HG02981 (cell line): ENCODE results near the gene SLC25A30.

Experiments
- ATAC-seq: cut with Tn5 transposase; IDR thresholded peaks from one replicate; pipeline ENCODE4 v1.9.1; 2021; ENCODE audit warnings: mild to moderate bottlenecking, moderate library complexity; ENCODE audit not compliant: unreplicated experiment

Gene SLC25A30, protein sequence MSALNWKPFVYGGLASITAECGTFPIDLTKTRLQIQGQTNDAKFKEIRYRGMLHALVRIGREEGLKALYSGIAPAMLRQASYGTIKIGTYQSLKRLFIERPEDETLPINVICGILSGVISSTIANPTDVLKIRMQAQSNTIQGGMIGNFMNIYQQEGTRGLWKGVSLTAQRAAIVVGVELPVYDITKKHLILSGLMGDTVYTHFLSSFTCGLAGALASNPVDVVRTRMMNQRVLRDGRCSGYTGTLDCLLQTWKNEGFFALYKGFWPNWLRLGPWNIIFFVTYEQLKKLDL

DNA sequence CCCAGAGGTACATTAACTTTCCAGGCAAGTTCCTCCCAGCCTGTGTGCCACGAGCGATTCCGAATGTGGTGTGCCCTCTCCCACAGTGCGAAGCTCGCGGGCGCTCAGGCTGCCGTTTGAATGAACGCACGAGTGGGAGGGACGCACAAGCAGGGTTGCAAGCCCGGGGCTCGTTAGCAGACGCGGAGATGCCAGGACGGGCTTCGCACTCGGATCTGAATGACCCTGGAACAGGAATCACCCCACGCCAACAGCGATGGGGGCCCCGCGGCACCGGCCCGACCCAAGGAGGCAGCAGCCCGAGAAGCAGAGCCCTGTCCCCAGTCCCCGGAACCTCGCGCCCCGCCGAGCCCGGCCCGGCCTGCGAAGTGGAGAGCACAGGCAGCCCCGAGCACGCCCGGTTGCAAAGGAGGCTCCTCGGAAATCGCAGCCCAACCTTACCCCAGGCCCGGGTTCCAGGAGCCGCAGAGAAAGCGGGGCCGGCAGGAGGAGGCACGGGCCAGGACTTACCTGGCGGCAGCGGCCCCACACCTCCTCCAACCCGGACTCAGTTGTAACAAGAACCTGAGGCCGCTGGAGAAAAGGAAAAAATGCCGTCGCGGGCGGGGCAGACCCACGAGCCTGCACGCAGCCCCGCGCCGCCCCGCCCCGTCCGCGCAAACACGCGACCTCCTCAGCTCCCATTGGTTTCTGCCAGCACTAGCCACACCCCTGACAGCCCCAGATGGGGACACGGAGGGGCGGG is at the start of gene SLC25A30:
Gene SLC25A30 (minus strand): TSS at position 584 of the 745 bp plus-strand sequence. CDS start 6,948 bp downstream, outside the sequence.
- peak; percentile 90 for ATAC-seq

DNA sequence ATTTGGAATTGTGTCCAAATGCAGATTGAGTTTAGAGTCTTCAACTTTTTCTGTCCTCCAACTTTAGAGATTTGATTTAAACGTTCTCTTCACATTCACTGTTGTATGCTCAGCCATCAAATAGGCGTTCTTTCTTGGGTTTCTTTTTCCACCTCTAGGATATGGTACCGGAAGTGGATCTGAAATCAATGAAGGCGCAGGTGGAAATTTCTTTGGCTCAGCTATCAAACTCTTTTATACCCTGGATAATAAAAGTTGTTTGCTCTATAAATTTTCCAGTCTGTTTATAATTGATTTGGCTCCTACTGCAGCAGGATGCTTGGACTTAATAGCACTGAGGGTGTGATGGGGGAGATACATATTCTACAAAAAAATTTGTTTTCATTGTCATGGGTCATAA is 48.2 kb upstream of the SLC25A30 start:
- ATAC-seq: no peak

DNA sequence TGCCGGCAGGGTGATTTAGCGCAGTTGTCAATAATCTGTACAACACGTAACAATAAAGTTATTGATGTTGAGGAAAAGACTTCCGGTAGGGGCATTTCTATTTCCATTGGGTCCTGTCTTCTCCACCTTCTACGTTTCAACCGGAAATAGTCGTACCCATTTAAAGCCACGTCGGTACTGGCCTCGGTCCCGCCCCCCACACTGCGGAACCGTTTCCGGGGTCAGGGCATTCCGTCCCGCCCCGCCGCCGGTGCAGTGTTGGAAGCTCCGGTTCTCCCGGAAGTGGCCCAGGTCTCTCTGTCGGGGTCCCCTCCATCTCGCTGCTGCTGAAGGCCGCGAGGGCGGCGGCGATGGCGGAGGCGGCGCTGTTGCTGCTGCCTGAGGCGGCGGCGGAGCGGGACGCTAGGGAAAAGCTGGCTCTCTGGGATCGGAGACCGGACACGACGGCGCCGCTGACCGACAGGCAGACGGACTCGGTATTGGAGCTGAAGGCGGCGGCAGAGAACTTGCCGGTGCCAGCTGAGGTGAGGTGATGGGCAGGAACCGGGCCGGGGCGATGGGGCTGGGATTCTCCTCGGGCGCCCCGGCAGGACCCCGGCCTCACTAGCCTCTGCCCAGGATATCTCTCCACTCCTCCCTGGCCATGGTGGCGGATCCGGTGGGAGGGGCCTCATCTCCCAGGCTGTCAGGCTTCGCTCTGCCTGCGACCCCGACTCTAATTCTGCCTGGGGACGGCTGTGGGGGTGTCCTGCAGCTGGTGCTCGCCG is 46.7 kb upstream of the SLC25A30 start, which contains the start of gene COG3:
Gene COG3 (plus strand): TSS at position 253 of the 767 bp plus-strand sequence. CDS start 98 bp downstream, at position 351.
- ATAC-seq: peak; percentile 96

DNA sequence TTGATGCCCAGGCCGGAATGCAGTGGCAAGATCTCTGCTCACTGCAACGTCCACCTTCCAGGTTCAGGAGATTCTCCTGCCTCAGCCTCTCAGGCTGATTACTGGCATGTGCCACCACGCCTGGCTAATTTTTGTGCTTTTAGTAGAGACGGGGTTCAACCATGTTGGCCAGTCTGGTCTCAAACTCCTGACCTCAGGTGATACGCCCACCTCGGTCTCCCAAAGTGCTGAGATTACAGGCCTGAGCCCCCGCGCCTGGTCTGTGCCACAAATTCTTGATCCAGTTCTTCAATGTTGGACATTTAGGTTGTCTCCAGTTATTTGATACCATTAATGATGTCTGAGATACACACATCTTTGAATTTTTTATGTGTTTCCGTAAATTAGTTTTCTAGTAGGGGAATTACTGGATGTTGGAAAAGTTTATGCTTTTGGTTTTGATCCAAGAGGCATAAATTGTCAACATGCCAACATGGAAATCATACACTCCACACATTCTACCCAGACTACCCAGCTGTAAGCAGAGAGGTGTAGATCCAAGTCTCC is 46.0 kb upstream of the SLC25A30 start:
- ATAC-seq: no peak

DNA sequence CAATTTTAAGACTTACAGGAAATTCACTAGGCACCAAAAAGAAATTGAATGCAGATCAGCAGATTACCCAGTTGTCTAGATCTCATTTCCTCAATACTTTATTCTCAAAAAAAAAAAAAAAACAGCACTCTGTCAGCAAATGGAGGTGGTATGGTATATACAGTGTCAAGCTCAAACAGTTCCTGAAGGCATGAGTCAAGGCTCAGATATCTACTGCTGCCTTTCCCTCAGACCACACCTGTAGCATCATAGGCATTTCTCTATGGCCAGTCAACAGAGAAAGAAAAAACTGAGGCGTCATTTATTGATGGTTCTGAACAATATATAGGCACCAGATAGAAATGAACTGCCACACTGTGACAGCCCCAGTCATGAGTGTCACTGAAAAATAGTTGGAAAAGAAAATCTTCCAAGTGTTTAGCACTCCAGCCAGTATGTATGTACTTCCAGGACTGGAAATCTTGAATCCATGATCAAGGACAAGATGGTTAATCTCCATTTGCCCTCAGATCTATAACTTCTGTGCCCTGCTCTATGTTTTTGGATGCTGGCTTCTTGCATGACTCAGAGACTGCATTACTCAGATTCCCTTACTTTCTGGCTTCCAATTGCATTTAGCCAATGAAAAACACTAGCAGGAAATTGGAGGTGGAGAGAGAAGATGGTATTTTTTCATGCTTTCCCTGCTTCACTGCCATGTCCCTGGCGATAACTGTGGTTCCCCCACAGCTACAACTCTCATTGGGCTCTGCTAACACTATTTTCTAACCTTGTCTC is 38.2 kb upstream of the SLC25A30 start:
- no peak for ATAC-seq

DNA sequence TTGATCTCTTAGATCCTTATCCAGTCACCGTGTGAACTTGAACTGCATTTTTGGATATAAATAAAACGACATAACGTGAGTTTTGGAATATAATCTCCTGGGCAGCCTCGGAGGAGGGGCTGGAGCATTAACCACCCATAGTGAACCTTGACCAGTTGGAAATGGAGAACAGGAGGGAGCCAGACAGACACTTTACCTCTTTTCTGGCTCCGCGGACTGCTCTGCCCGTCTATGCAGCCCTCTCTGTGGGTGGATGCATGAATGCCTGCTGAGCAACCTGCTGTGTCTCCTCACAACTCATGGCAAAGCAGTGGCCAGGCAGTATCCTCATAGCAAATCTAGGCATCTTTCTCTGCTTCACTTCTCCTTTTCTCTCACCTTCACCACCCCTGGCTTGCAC is 36.0 kb upstream of the SLC25A30 start:
- no peak for ATAC-seq

DNA sequence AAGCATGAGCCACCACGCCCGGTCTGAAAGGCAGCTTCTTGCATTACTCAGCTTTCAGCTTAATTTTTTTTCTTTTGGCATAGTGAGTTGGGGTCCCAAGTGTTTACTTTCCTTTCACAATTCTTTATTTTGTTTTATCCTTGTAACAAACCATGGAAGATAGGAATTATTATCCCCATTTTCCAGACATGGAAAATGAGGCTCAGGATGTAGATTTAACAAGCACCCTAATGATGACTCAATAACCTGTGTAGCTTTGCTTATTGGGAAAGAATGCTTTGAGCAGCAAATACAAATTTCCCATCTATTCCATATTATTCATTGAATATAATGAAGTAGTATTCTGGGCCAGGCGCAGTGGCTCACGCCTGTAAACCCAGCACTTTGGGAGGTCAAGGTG is 33.1 kb upstream of the SLC25A30 start:
- no peak for ATAC-seq

DNA sequence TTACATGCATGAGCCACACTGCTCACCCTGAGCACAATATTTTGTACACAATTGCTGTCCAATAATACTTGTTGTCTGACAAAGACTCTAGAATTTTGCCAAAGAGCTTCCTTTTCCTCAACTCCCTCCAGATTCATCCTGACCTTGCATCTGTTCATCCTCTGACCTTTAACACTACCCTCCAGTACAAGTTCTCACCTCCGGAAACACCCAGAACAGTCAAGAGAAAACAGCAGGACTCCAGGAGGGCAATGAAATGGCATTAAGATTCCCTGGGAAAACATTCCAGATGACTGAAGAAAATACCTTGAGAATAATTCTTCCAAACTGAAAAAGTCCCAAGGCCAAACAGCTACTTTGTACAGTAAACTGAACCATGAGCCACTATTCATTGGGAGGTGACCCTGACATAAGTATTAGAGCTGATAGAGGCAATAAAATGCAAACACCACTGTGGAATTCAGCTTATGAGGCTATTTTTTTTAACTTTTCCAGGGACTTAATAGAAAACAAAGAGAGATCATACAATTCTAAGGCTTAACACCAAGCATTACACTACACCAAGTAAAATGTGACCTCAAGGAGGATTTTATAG is 30.9 kb upstream of the SLC25A30 start:
- ATAC-seq: no peak

DNA sequence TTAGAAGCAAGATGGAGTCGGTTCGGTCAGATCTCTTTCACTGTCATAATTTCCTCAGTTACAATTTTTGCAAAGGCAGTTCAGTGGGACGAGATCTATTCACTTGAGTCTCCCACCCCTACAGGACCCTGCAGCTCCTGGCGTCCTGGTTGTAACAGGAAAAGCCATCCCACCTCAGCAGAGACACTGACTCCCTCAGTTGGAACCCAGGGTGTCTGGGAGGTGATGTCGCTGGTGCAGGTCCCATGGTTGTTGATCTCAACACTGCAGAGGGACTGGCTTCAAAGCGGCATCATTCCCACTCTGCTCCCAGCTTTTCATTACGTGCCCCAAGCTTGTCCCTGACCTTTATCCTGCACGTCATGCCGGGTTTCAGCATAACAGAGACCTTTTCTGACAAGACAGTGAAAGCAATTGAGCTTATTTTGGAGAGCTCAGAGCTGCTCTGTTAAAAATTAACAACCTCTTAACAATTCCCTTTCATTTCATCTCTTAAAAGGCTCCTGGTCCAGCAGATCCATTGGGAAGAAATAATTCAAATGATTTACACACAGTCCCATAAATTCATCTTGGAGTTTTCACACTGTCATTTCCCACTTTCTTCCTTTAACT is 29.0 kb upstream of the SLC25A30 start:
- no peak for ATAC-seq

DNA sequence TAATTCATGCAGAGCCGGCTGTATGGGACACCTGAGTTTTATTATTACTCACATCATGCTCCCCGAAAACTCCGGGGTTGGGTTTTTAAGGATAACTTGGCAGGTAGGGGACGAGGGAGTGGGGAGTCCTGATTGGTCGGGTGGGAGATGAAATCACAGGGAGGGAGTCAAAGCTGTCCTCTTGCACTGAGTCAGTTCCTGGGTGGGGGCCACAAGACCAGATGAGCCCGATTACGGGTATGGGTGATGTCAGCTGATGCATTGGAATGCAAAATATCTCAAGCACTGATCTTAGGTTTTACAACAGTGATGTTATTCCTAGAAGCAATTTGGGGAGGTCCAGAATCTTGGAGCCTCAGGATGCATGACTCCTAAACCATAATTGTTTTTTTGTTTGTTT is 28.0 kb upstream of the SLC25A30 start:
- ATAC-seq: no peak

DNA sequence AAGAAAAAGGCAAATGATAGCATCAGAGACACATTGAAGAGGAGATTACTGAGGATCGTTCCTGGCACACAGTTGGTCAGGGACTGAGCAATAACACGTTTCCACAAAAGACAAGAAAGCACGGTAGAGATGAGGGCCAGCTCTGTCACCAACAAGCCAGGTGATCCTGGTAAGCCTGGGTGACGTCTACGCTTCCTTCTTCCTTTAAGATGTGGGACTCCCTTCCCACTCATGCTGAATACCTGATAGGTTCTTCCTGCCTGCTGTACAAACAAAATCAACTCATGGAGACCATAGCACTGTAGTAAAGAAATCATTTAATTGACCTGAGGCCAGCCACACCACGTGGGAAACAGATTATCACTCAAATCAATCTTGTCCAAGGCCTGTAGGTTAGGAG is 26.9 kb upstream of the SLC25A30 start:
- no peak for ATAC-seq

DNA sequence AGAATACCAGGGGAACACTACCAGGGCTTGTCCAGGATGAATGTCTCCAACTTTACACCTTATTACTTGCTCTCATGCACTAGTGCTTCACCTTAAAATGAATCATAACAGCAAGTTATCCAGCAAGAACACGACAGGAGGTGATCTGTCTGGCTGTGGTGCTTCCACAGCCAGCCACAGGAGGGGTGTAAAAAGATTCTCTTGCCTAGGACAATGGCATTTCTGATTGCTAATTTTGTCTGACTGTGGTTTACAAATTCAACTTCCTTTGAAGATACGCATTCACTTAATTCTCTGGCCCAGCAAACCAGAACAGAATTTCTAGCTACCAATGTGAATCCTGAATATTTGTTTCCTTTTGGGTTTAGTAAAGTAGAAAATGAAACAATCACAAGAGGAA is 23.5 kb upstream of the SLC25A30 start:
- peak; percentile 67 for ATAC-seq

DNA sequence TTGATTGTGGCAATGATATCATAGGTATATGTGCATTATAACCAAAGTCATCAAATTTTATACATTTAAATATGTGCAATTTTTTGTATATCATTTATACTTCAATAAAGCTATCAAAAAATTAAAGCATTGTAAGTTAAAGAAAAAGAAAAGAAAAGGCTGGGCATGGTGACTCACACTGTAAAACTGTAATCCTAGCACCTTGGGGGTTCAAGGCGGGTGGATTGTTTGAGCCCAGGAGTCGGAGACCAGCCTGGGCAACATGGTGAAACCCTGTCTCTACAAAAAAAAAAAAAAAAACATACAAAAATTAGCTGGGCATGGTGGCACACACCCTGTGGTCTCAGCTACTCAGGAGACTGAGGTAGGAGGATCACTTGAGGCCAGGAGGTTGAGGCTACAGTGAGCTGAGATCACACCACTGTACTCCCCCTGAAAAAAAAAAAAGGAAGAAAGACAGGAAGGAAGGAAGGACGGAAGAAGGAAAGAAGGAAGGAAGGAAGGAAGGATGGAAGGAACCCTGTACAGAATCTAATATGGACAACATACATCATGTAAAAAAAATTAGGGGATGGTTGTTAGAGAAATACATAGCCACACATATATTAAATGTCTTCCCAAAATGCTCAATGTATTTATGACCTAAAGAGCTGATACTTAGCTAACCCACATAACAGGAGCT is 21.7 kb upstream of the SLC25A30 start:
- no peak for ATAC-seq

DNA sequence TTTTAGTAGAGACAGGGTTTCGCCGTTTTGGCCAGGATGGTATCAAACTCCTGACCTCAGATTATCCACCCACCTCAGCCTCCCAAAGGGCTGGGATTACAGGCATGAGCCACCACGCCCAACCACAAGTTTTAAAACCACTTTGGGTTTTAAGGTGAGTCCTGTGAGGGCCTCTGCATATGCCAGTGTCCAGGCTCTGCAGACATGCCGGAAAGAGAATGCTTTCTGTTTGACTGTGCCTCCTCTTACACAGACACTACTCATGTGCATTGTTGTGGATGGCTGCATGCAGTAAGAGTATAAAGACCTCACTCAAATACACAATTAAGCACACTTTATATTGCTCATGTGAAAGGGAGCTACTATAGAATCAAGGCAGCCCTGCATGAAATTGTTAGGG is 20.8 kb upstream of the SLC25A30 start:
- ATAC-seq: no peak

DNA sequence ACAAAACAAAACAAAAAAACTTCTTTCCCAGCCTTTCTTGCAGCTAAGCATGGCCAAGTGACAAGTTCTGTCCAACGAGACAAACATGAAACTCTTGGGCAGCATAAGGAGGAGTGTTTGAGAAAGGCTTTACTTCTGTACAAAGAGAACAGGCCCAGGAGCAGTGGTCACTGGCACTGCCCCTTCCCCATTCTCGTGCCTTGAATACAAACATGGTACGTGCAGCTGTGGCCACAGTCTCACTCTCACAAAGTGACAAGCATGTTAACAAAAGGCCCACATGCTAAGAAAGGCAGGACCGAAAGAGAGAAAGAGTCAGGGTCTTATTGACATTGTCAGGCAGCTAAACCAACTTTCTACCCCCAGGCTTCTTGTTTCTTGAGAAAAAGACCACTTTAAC is 19.8 kb upstream of the SLC25A30 start:
- no peak for ATAC-seq

DNA sequence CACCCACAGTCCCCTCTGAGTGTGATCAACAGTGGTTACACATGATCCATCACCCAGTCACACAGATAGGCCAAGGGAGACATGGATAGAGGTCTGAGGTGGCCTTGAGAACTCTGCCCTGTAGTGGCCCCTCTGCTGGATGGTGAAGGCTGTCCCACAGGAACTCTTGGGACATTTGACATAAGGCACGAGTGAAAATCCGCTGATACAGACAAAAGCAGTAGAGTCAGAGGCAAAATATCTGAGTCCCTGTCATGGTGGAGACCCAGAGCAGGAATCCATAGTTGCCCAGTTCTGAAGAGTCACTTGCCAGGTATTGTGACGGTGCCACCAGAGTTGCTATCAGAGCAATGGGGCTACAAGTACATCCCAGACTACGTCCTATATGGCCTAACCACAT is 18.8 kb upstream of the SLC25A30 start:
- no peak for ATAC-seq

DNA sequence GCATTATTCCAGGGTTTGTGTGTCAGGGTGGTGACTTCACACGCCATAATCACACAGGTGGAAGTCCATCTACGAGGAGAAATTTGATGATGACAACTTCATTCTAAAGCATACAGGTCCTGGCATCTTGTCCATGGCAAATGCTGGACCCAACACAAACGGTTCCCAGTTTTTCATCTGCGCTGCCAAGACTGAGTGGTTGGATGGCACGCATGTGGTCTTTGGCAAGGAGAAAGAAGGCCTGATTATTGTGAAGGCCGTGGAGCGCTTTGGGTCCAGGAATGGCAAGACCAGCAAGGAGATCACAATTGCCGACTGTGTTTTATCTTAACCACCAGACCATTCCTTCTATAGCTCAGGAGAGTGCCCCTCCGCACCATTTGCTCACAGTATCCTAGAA is 18.2 kb upstream of the SLC25A30 start:
- ATAC-seq: no peak

DNA sequence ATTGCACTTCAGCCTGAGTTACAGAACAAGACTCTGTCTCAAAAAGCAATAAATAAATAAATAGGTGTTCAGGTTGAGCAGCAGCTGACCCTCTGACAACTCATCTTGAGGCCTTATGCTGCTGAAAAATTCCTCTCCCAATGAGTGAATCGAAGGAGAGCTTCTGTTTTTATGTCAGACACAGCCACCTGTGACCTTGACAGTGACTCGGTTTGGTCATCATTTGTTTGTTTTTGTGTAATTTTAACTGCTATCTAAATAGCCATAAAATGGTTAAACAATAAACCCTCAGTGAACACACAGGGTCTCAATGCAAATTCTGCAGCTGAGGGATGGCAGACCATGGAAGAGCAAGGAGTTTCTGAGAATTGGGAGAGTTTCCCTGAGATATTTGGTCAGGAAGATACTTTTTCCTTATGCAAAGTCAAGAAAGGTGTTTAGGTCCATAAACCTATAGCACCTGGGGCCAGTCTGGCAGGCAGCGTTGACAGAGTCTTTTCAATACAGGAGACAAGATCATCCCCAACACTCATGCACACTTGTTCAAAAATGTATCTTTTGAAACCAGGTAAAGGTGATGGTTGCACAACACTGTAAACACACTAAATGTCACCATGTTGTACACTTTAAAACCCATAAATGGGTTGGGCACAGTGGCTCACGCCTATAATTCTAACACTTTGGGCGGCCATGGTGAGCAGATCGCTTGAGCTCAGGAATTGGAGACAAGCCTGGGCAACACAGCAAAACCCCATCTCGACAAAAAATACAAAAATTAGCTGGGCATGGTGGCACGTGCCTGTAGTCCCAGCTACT is 16.6 kb upstream of the SLC25A30 start:
- ATAC-seq: no peak
